Measurements from ENCODE around the gene SRPRB. TPM values are rescaled to one million over a fixed set of nuclear protein-coding genes. Genes with fewer than 3 reads are reported as not detected.

The SRPRB gene
- total and polyA plus RNA-seq, 2 donors (not counting 3 experiments of a cell fraction or from before 2014, with no cell fraction given), result 22.7 to 69.2 TPM

DNA sequence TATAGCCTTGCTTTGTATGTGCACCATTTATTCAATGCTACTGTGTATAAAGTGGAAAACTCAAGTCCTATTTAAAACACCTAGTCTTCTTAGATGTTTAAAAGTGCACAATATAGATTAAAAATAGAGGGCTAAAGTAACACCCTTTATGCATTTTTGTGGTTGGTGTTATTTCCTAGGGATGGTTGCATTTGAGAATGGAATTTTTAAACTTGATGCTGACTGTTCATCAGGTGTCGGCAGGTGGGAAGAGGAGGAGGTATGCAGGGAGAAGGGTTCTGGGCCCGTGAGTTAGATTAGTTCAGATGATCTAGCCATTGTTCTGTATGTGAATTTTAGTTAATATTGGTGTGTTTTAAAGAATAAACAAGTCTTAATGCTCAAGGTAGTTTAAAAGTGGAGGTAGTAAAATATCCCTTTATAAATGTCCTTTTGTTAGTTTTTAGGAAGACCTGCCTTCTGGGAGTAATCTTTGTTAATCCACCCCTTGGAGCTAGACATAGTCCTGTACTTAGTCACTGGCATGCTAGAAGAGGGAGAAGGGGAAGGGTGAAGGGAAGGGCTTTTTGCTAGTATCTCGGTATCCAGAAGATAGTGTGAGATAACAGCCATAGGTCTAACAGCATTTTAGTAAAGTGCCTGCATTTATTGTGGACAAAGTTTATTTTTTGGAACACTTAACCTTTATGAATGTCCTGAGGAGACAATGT is 8.1 kb upstream of the SRPRB start:
- ChIA-PET CTCF (no interaction called here), POLR2A (no interaction called here)
- DNase-seq (ENCODE audit: low read depth, low spot score), result no peak
- no peaks in the 10 kb centered on the region for H3K79me2 ChIP-seq (ENCODE audit: control insufficient read depth, insufficient read depth, low read length)
- no peak overlapping the region for H2AFZ ChIP-seq (ENCODE audit: low read depth, low read length)
- intact Hi-C loops (cut with micrococcal nuclease), result no loop called here
- H3K27ac ChIP-seq (ENCODE audit: insufficient read depth, low read depth, low read length), result no peak overlapping the region
- no peak overlapping the region for H3K9ac ChIP-seq (replicated peaks; ENCODE audit: extremely low read depth, insufficient read depth, low read length)
- no peaks in the 10 kb centered on the region for H3K9me1 ChIP-seq (replicated peaks; ENCODE audit: control insufficient read depth, extremely low read depth, insufficient read depth, low read length)
- no peak overlapping the region for H3K4me2 ChIP-seq (ENCODE audit: insufficient read depth, low read length)
- BruUV-seq (replicated peaks), result no TSS peak
- H3K36me3 ChIP-seq (ENCODE audit: control insufficient read depth in 2 of 2, extremely low read depth in 1 of 2, insufficient read depth in 2 of 2, low read length in 2 of 2), result no peaks in the 10 kb centered on the region
- TF ChIP-seq POLR2A (IDR thresholded peaks at IDR 0.05; ENCODE audit: low read depth, low read length) (no peak), MYC (IDR thresholded peaks at IDR 0.05; ENCODE audit: low read depth, low read length) (no peak), JUN (IDR thresholded peaks at IDR 0.05; ENCODE audit: borderline replicate concordance, insufficient read depth, insufficient read length, low read depth) (no peak), FOS (IDR thresholded peaks at IDR 0.05; ENCODE audit: borderline replicate concordance, insufficient read depth, low read length) (no peak), GATA2 (IDR thresholded peaks at IDR 0.05; ENCODE audit: insufficient read depth, insufficient read length, low read depth, low read length) (no peak), POLR2AphosphoS5 (IDR thresholded peaks at IDR 0.05; ENCODE audit: insufficient read depth, low read depth, low read length) (no peak), EZH2 (IDR thresholded peaks at IDR 0.05; ENCODE audit: borderline replicate concordance, low read depth, low read length, severe bottlenecking) (no peak)
- TF ChIP-seq, protein P1, sequence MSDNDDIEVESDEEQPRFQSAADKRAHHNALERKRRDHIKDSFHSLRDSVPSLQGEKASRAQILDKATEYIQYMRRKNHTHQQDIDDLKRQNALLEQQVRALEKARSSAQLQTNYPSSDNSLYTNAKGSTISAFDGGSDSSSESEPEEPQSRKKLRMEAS (IDR thresholded peaks at IDR 0.05; ENCODE audit: insufficient read depth, insufficient read length), result no peak
- TF ChIP-seq, protein P2, sequence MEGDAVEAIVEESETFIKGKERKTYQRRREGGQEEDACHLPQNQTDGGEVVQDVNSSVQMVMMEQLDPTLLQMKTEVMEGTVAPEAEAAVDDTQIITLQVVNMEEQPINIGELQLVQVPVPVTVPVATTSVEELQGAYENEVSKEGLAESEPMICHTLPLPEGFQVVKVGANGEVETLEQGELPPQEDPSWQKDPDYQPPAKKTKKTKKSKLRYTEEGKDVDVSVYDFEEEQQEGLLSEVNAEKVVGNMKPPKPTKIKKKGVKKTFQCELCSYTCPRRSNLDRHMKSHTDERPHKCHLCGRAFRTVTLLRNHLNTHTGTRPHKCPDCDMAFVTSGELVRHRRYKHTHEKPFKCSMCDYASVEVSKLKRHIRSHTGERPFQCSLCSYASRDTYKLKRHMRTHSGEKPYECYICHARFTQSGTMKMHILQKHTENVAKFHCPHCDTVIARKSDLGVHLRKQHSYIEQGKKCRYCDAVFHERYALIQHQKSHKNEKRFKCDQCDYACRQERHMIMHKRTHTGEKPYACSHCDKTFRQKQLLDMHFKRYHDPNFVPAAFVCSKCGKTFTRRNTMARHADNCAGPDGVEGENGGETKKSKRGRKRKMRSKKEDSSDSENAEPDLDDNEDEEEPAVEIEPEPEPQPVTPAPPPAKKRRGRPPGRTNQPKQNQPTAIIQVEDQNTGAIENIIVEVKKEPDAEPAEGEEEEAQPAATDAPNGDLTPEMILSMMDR (IDR thresholded peaks at IDR 0.05; ENCODE audit: extremely low read depth in 1 of 2, insufficient read depth in 1 of 2, low read depth in 1 of 2, low read length in 2 of 2), result no peak
- H3K27me3 ChIP-seq (ENCODE audit: control insufficient read depth in 2 of 2, insufficient read depth in 2 of 2, low read length in 2 of 2), result peaks cover 14 to 31% of the 10 kb centered on the region in 2 experiments
- dilution Hi-C loops (cut with MboI; ENCODE audit: extremely low pct_ligation_motif_present, low sequenced_read_pairs), result no loop called here
- no peaks in the 10 kb centered on the region for H3K4me1 ChIP-seq (ENCODE audit: control insufficient read depth, extremely low read depth, insufficient read depth, low read length)
- H4K20me1 ChIP-seq (replicated peaks; ENCODE audit: control insufficient read depth, extremely low read depth, insufficient read depth, low read length), result no peaks in the 10 kb centered on the region
- no peak for FAIRE-seq
- no peaks in the 10 kb centered on the region for H3K9me3 ChIP-seq (replicated peaks; ENCODE audit: control insufficient read depth, insufficient read depth, low read length)
- H3K4me3 ChIP-seq (replicated peaks in 1 of 3; ENCODE audit: insufficient read depth in 1 of 3, low read depth in 1 of 3, low read length in 3 of 3), result no peak overlapping the region
